HepG2 (cell line): Measurements from ENCODE around the gene URGCP. TPM values are rescaled to one million over a fixed set of nuclear protein-coding genes. Genes with fewer than 3 reads are reported as not detected.

Experiments used
- ATM ChIP-seq: fragments of 450-650 bp; IDR thresholded peaks from 2 replicates; pipeline ENCODE4 v1.7.1; 2017; ENCODE audit warnings: mild to moderate bottlenecking, borderline replicate concordance
- BCL6 ChIP-seq: IDR thresholded peaks from 2 replicates; pipeline ENCODE4 v1.6.1; 2016; ENCODE audit warnings: missing genetic modification reagents, missing compliant biosample characterization
- CBX5 ChIP-seq: sonication (generic); formaldehyde crosslinking; IDR thresholded peaks from 2 replicates; pipeline ENCODE4 v1.4.0; 2020; ENCODE audit warnings: missing genetic modification reagents, borderline replicate concordance
- JUND ChIP-seq: sonication (generic); formaldehyde crosslinking; IDR thresholded peaks from 2 replicates; pipeline ENCODE4 v1.8.0; 2022; ENCODE audit warnings: mild to moderate bottlenecking, missing genetic modification reagents
- NCOR1 ChIP-seq: fragments of 200-600 bp; sonication (generic); IDR thresholded peaks from 2 replicates; pipeline ENCODE4 v1.7.0; 2017; ENCODE audit warnings: antibody characterized with exemption, low read length, borderline replicate concordance
- NR2F6 ChIP-seq, 2 experiments: IDR thresholded peaks; 2 replicates each; pipeline ENCODE4 v1.6.1; 2016; ENCODE audit warnings: antibody characterized with exemption in 1 of 2, mild to moderate bottlenecking in 1 of 2
- PTBP1 ChIP-seq: fragments of 200-400 bp; formaldehyde crosslinking; IDR thresholded peaks from 2 replicates; pipeline ENCODE4 v1.6.1; 2018; ENCODE audit warnings: low read length, low read depth; ENCODE audit not compliant: poor library complexity, severe bottlenecking
- RFX3 ChIP-seq: IDR thresholded peaks from 2 replicates; pipeline ENCODE4 v1.6.1; 2016; ENCODE audit warnings: missing biosample characterization, missing genetic modification reagents
- SETDB1 ChIP-seq: sonication (generic); formaldehyde crosslinking; IDR thresholded peaks from 2 replicates; pipeline ENCODE4 v1.5.1; 2020; ENCODE audit warnings: missing genetic modification reagents, mild to moderate bottlenecking, borderline replicate concordance
- SMC3 ChIP-seq: IDR thresholded peaks from 2 replicates; pipeline ENCODE4 v1.6.1; 2011; ENCODE audit warnings: low read length, improper control_type of control experiment
- SOX13 ChIP-seq, 3 experiments: fragments of 450-650 bp in 1 of 3; sonication (generic) in 1 of 3; formaldehyde crosslinking in 1 of 3; IDR thresholded peaks in 2 of 3; conservative IDR thresholded peaks in 1 of 3; 2 replicates each; pipeline versions ENCODE4 v1.5.0 to v1.6.1; 2016 to 2020; ENCODE audit warnings: antibody characterized with exemption in 1 of 3, mild to moderate bottlenecking in 1 of 3, missing compliant biosample characterization in 1 of 3, missing genetic modification reagents in 1 of 3, moderate library complexity in 1 of 3
- SOX6 ChIP-seq, 2 experiments: fragments of 450-650 bp in 1 of 2; sonication (generic) in 1 of 2; formaldehyde crosslinking in 1 of 2; IDR thresholded peaks; 2 replicates each; pipeline versions ENCODE4 v1.4.0 to v1.6.1; 2017 to 2020; ENCODE audit warnings: antibody characterized with exemption in 1 of 2, mild to moderate bottlenecking in 1 of 2, missing genetic modification reagents in 1 of 2
- STAG1 ChIP-seq: sonication (generic); formaldehyde crosslinking; IDR thresholded peaks from 2 replicates; pipeline ENCODE4 v1.4.0; 2020; ENCODE audit warnings: missing genetic modification reagents
- TCF12 ChIP-seq, 2 experiments: fragments of 450-650 bp in 1 of 2; sonication (generic) in 1 of 2; formaldehyde crosslinking in 1 of 2; IDR thresholded peaks; 2 replicates each; pipeline versions ENCODE4 v1.6.1 to v1.8.0; 2017 to 2022; ENCODE audit warnings: antibody characterized with exemption in 1 of 2, mild to moderate bottlenecking in 1 of 2, missing genetic modification reagents in 1 of 2, moderate library complexity in 1 of 2
- TEF ChIP-seq: sonication (generic); formaldehyde crosslinking; IDR thresholded peaks from 2 replicates; pipeline ENCODE4 v1.5.0; 2020; ENCODE audit warnings: missing genetic modification reagents
- ZFP36 ChIP-seq: fragments of 150-350 bp; IDR thresholded peaks from 2 replicates; pipeline ENCODE4 v1.6.1; 2018; ENCODE audit warnings: borderline replicate concordance, low read length, low read depth; ENCODE audit not compliant: partially characterized antibody
- ZNF124 ChIP-seq: sonication (generic); formaldehyde crosslinking; IDR thresholded peaks from 2 replicates; pipeline ENCODE4 v1.4.0; 2020; ENCODE audit warnings: missing genetic modification reagents
- ZNF382 ChIP-seq: sonication (generic); formaldehyde crosslinking; IDR thresholded peaks from 2 replicates; pipeline ENCODE4 v1.5.0; 2020; ENCODE audit warnings: missing genetic modification reagents, mild to moderate bottlenecking, borderline replicate concordance
- ZNF432 ChIP-seq: sonication (generic); formaldehyde crosslinking; IDR thresholded peaks from 2 replicates; pipeline ENCODE4 v1.5.0; 2020; ENCODE audit warnings: missing genetic modification reagents, mild to moderate bottlenecking, borderline replicate concordance
- ZNF501 ChIP-seq: sonication (generic); formaldehyde crosslinking; IDR thresholded peaks from 2 replicates; pipeline ENCODE4 v1.5.1; 2020; ENCODE audit warnings: mild to moderate bottlenecking, moderate library complexity, missing genetic modification reagents
- ZNF557 ChIP-seq: sonication (generic); formaldehyde crosslinking; IDR thresholded peaks from 2 replicates; pipeline ENCODE4 v1.4.0; 2020; ENCODE audit warnings: missing genetic modification reagents
- ZNF558 ChIP-seq: sonication (generic); formaldehyde crosslinking; IDR thresholded peaks from 2 replicates; pipeline ENCODE4 v1.9.0; 2022; ENCODE audit warnings: mild to moderate bottlenecking, missing genetic modification reagents, borderline replicate concordance
- ZNF567 ChIP-seq: sonication (generic); formaldehyde crosslinking; IDR thresholded peaks from 2 replicates; pipeline ENCODE4 v1.8.1; 2023; ENCODE audit warnings: mild to moderate bottlenecking, missing genetic modification reagents, borderline replicate concordance
- ZNF598 ChIP-seq: sonication (generic); formaldehyde crosslinking; IDR thresholded peaks from 2 replicates; pipeline ENCODE4 v1.5.1; 2020; ENCODE audit warnings: mild to moderate bottlenecking, missing genetic modification reagents, borderline replicate concordance
- ZNF672 ChIP-seq: sonication (generic); formaldehyde crosslinking; IDR thresholded peaks from 2 replicates; pipeline ENCODE4 v1.8.1; 2022; ENCODE audit warnings: missing genetic modification reagents
- ZNF674 ChIP-seq: sonication (generic); formaldehyde crosslinking; IDR thresholded peaks from 2 replicates; pipeline ENCODE4 v1.5.0; 2020; ENCODE audit warnings: low read depth, mild to moderate bottlenecking, missing genetic modification reagents
- polyA plus RNA-seq, 8 experiments: library from polyadenylated mRNA; depleted of rRNA in 3 of 8; stranded (reverse) in 7 of 8; unstranded in 1 of 8; fragments of >200 nt; fragmentation: Illumina TruSeq in 4 of 8; extraction: Trizol in 4 of 8; gene quantifications; 2 replicates each; pipeline versions ENCODE4 v1.2.1 to v1.2.3, GENCODE V29; 2011 to 2016; ENCODE audit warnings: low read depth in 4 of 8, missing spikeins in 1 of 8, mixed read lengths in 1 of 8; ENCODE audit not compliant: insufficient read depth in 1 of 8
- total RNA-seq, 5 experiments: library from RNA; depleted of rRNA; stranded (reverse); fragments of >200 nt; fragmentation: Illumina TruSeq; extraction: Trizol; gene quantifications; 2 replicates each; pipeline ENCODE4 v1.2.3, GENCODE V29; 2016; ENCODE audit warnings: low read depth in 1 of 5
- TF ChIP-seq, protein P1 (sequence below): sonication (generic); formaldehyde crosslinking; IDR thresholded peaks from 2 replicates; pipeline ENCODE4 v1.9.0; 2021; ENCODE audit warnings: missing genetic modification reagents, mild to moderate bottlenecking, borderline replicate concordance
- TF ChIP-seq, protein P2 (sequence below): sonication (generic); formaldehyde crosslinking; IDR thresholded peaks from 2 replicates; pipeline ENCODE4 v1.8.0; 2022; ENCODE audit warnings: low read depth, missing genetic modification reagents

URGCP gene
- total and polyA plus RNA-seq, 2 of the 13 experiments (the other 11 are each of a cell fraction or from before 2014, with no cell fraction given): 22.3 to 25.8 TPM

- TF ChIP-seq SOX6 (IDR thresholded peaks at IDR 0.05) (no peak), SOX6 (CRISPR knock-in tag; IDR thresholded peaks at IDR 0.05) (no peak), ZNF557 (CRISPR knock-in tag) (no peak), ZNF598 (CRISPR knock-in tag) (no peak), ZNF558 (CRISPR knock-in tag) (no peak), ZNF432 (CRISPR knock-in tag) (no peak), JUND (CRISPR knock-in tag) (no peak), ZNF672 (CRISPR knock-in tag) (no peak), NCOR1 (peak; percentile 30; the same call in 1 of the 2 replicates), ZNF501 (CRISPR knock-in tag) (no peak), BCL6 (CRISPR knock-in tag) (no peak), ZNF382 (no peak), RFX3 (CRISPR knock-in tag) (no peak), ZNF674 (CRISPR knock-in tag) (no peak), STAG1 (CRISPR knock-in tag) (peak; percentile 38), NR2F6 (IDR thresholded peaks at IDR 0.05) (peak; percentile 14; the same call in 1 of the 2 replicates), NR2F6 (CRISPR knock-in tag; IDR thresholded peaks at IDR 0.05) (0 out of 2 replicates have a peak, but pooled peaks have one; percentile 16), ZNF124 (CRISPR knock-in tag) (no peak), CBX5 (CRISPR knock-in tag) (no peak), TCF12 (IDR thresholded peaks at IDR 0.05) (no peak), TCF12 (CRISPR knock-in tag; IDR thresholded peaks at IDR 0.05) (no peak), TEF (CRISPR knock-in tag) (no peak), SOX13 (IDR thresholded peaks at IDR 0.05) (no peak), SOX13 (CRISPR knock-in tag; conservative IDR thresholded peaks at IDR 0.05 in 1 of 2, IDR thresholded peaks at IDR 0.05 in 1 of 2) (no peak), PTBP1 (no peak), ATM (no peak), ZNF567 (no peak), SMC3 (peak; percentile 35; the same call in 1 of the 2 replicates), SETDB1 (no peak), ZFP36 (no peak)
- TF ChIP-seq, protein P1, sequence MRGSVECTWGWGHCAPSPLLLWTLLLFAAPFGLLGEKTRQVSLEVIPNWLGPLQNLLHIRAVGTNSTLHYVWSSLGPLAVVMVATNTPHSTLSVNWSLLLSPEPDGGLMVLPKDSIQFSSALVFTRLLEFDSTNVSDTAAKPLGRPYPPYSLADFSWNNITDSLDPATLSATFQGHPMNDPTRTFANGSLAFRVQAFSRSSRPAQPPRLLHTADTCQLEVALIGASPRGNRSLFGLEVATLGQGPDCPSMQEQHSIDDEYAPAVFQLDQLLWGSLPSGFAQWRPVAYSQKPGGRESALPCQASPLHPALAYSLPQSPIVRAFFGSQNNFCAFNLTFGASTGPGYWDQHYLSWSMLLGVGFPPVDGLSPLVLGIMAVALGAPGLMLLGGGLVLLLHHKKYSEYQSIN (CRISPR knock-in tag): no peak
- TF ChIP-seq, protein P2, sequence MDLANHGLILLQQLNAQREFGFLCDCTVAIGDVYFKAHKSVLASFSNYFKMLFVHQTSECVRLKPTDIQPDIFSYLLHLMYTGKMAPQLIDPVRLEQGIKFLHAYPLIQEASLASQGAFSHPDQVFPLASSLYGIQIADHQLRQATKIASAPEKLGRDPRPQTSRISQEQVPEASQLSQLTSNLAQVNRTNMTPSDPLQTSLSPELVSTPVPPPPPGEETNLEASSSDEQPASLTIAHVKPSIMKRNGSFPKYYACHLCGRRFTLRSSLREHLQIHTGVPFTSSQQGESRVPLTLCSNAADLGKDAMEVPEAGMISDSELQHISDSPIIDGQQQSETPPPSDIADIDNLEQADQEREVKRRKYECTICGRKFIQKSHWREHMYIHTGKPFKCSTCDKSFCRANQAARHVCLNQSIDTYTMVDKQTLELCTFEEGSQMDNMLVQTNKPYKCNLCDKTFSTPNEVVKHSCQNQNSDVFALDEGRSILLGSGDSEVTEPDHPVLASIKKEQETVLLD: no peak
These were observed 36.6 kb upstream of the URGCP start (continued) for GRCh38 chr7:43942997-43943396.
